SK-N-SH treated with all-trans-retinoic acid at 6 μM for 48 hours (cell line): ENCODE results near the gene NEAT1.

Experiments used
- GLIS3 ChIP-seq: fragments of 250-450 bp; sonication (Bioruptor Pico); IDR thresholded peaks from 2 replicates; pipeline ENCODE4 v1.5.0; 2020; ENCODE audit warnings: mild to moderate bottlenecking, moderate library complexity
- PPARA ChIP-seq: fragments of 250-450 bp; sonication (Bioruptor Pico); IDR thresholded peaks from 2 replicates; pipeline ENCODE4 v1.5.0; 2020; ENCODE audit warnings: mild to moderate bottlenecking, borderline replicate concordance
- RARB ChIP-seq: fragments of 250-450 bp; sonication (Bioruptor Pico); IDR thresholded peaks from 2 replicates; pipeline ENCODE4 v1.8.0; 2021; ENCODE audit warnings: mild to moderate bottlenecking, moderate library complexity
- ZFP30 ChIP-seq: fragments of 450-650 bp; formaldehyde crosslinking; IDR thresholded peaks from 2 replicates; pipeline ENCODE4 v1.5.0; 2022; ENCODE audit warnings: mild to moderate bottlenecking, moderate library complexity

DNA sequence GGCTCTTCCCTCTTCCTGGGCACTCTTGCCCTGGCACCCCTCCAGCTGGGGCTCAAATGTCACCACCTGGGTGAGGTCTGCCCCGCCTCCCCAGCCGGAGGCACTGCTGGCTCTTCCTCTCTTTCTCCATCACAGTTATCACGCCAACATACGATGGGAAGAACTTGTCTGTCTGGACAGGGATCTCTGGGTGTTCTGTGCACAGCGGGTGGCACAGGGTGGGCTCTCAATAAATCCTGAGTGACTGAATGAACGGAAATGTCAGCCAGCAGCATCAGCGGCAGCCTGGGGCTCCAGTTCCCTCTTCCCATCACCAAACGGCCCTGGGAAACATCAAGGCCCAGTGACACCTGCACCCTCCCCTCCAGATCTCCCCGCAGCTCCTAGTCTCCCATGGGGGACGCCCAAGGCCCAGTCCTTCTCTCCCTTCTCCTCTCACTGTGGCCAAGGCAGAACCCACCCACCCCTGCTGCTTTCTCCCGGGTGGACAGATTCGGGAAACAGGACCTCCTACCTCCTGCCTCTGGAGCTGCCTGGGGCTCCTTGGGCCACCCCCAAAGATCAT, 39.7 kb upstream of the NEAT1 start:
- TF ChIP-seq GLIS3 (no peak), RARB (CRISPR knock-in tag) (no peak), ZFP30 (CRISPR knock-in tag) (no peak), PPARA (CRISPR knock-in tag) (no peak)
